HG03066 (cell line): ENCODE data around the gene KRT80.
"Not testable (repeated sequence)": the region's sequence is repeated elsewhere in the genome, so short reads cannot be mapped to it uniquely, and the experiment has no call there.

ENCODE experiments used
- ATAC-seq: cut with Tn5 transposase; IDR thresholded peaks from one replicate; pipeline ENCODE4 v1.9.1; 2021; ENCODE audit warnings: low read depth; ENCODE audit not compliant: unreplicated experiment

The KRT80 gene

GRCh38 chr12:52191841-52192791 is at the start of gene KRT80:
Gene KRT80, minus strand, starts transcription at chr12:52192014. Its CDS starts 112 bp downstream, at chr12:52191902.
- ATAC-seq: no peak

- no peak for ATAC-seq
Observed at GRCh38 chr12:52241205-52241842, 49.5 kb upstream of the KRT80 start.

- not testable (repeated sequence) for ATAC-seq
Observed at GRCh38 chr12:52240247-52240646, 48.4 kb upstream of the KRT80 start.

GRCh38 chr12:52239767-52240166 is 48.0 kb upstream of the KRT80 start:
- ATAC-seq: no peak

- ATAC-seq: no peak
Observed at GRCh38 chr12:52238916-52239646, 47.3 kb upstream of the KRT80 start.

- ATAC-seq: no peak
Observed at GRCh38 chr12:52238207-52238840, 46.5 kb upstream of the KRT80 start.

GRCh38 chr12:52236386-52237050 is 44.7 kb upstream of the KRT80 start:
- ATAC-seq: no peak

GRCh38 chr12:52235822-52236361 is 44.1 kb upstream of the KRT80 start:
- ATAC-seq: no peak

GRCh38 chr12:52235001-52235764 is 43.4 kb upstream of the KRT80 start:
- ATAC-seq: no peak

- ATAC-seq: no peak
Observed at GRCh38 chr12:52234223-52234810, 42.5 kb upstream of the KRT80 start.

GRCh38 chr12:52233462-52234207 is 41.8 kb upstream of the KRT80 start:
- ATAC-seq: no peak

GRCh38 chr12:52232674-52233461 is 41.1 kb upstream of the KRT80 start, which contains the start of gene KRT7:
Gene KRT7, plus strand, starts transcription at chr12:52233243. Its CDS starts 54 bp downstream, at chr12:52233297.
- ATAC-seq: no peak

GRCh38 chr12:52232203-52232673 is 40.4 kb upstream of the KRT80 start:
- no peak for ATAC-seq

GRCh38 chr12:52231305-52232202 is 39.7 kb upstream of the KRT80 start:
- ATAC-seq: no peak

- no peak for ATAC-seq
Observed at GRCh38 chr12:52230364-52231281, 38.8 kb upstream of the KRT80 start.
